HG03442 (cell line): ENCODE results near the gene TLL1.

Experiments
- ATAC-seq: cut with Tn5 transposase; IDR thresholded peaks from one replicate; pipeline ENCODE4 v1.9.1; 2021; ENCODE audit warnings: mild to moderate bottlenecking, moderate library complexity; ENCODE audit not compliant: unreplicated experiment

TLL1 gene

GRCh38 chr4:166134285-166134684, 261.2 kb downstream of the TLL1 start:
- no peak for ATAC-seq

GRCh38 chr4:166140951-166141350, 267.9 kb downstream of the TLL1 start:
- ATAC-seq: no peak

- ATAC-seq: no peak
Measured at GRCh38 chr4:166143227-166143626, 270.2 kb downstream of the TLL1 start.

- no peak for ATAC-seq
Measured at GRCh38 chr4:166144607-166145006, 271.6 kb downstream of the TLL1 start.

- ATAC-seq: no peak
Measured at GRCh38 chr4:166146806-166147540, 273.9 kb downstream of the TLL1 start.
